GM13976 (cell line): ENCODE results near the gene TRAPPC3.

ENCODE experiments used
- DNase-seq: peaks from one replicate; pipeline ENCODE4 v3.0.0; 2012; ENCODE audit warnings: low spot score
- CTCF ChIP-seq: IDR thresholded peaks from 2 replicates; pipeline ENCODE4 v1.5.1; 2012; ENCODE audit warnings: borderline replicate concordance, mild to moderate bottlenecking; ENCODE audit not compliant: insufficient read depth; ENCODE audit errors: extremely low read depth, missing control alignments, control extremely low read depth
- in situ Hi-C: fragments of 300-500 bp; cut with MboI; formaldehyde crosslinking; loops from one replicate; pipeline ENCODE4 v1.12.0; 2022; ENCODE audit warnings: low sequenced_read_pairs, mixed read lengths, inconsistent platforms; ENCODE audit not compliant: unreplicated experiment

Gene TRAPPC3

GRCh38 chr1:36166136-36166535 is 16.9 kb upstream of the TRAPPC3 start:
- no peak for DNase-seq
- in situ Hi-C loops, result no loop called here
- TF ChIP-seq CTCF, result no peak

GRCh38 chr1:36165145-36165544 is 15.9 kb upstream of the TRAPPC3 start:
- DNase-seq, result no peak
- in situ Hi-C loops, result no loop called here
- TF ChIP-seq CTCF, result no peak

GRCh38 chr1:36164361-36164760 is 15.1 kb upstream of the TRAPPC3 start:
- in situ Hi-C loops, result no loop called here
- TF ChIP-seq CTCF, result no peak
- no peak for DNase-seq

GRCh38 chr1:36163426-36163825 is 14.1 kb upstream of the TRAPPC3 start:
- TF ChIP-seq CTCF, result no peak
- DNase-seq, result no peak
- in situ Hi-C loops, result no loop called here

- in situ Hi-C loops, result no loop called here
- no peak for TF ChIP-seq CTCF
- no peak for DNase-seq
Measured at GRCh38 chr1:36162680-36163239, 13.5 kb upstream of the TRAPPC3 start.

GRCh38 chr1:36161641-36162531 is 12.6 kb upstream of the TRAPPC3 start:
- in situ Hi-C loops, result no loop called here
- peak; percentile 79 for DNase-seq
- TF ChIP-seq CTCF, result no peak
